IPS-18a (cell line): ENCODE results near the gene EFNB3.

Experiments used
- H3K27ac ChIP-seq: one replicate; pipeline ENCODE4 v1.5.1; 2013; ENCODE audit warnings: low read length
- H3K27me3 ChIP-seq: one replicate; pipeline ENCODE4 v1.6.1; 2013; ENCODE audit warnings: mild to moderate bottlenecking, low read length; ENCODE audit not compliant: control insufficient read depth, insufficient read depth
- H3K36me3 ChIP-seq: one replicate; pipeline ENCODE4 v1.6.1; 2013; ENCODE audit warnings: low read depth, low read length; ENCODE audit not compliant: control insufficient read depth
- H3K4me1 ChIP-seq: one replicate; pipeline ENCODE4 v1.6.1; 2013; ENCODE audit warnings: low read depth, low read length; ENCODE audit not compliant: control insufficient read depth
- H3K4me3 ChIP-seq: one replicate; pipeline ENCODE4 v1.5.1; 2013; ENCODE audit warnings: low read length
- H3K9ac ChIP-seq: one replicate; pipeline ENCODE4 v1.6.1; 2013; ENCODE audit warnings: mild to moderate bottlenecking, low read length, moderate library complexity
- H3K9me3 ChIP-seq: one replicate; pipeline ENCODE4 v1.6.1; 2013; ENCODE audit warnings: low read depth, low read length; ENCODE audit not compliant: control insufficient read depth

EFNB3 gene

GRCh38 chr17:7756968-7757367 lies 52.0 kb downstream of the EFNB3 start:
- Histone ChIP-seq H3K27me3 (no peaks in the 10 kb centered on the region), H3K4me1 (peaks cover 3% of the 10 kb centered on the region), H3K9me3 (no peaks in the 10 kb centered on the region), H3K4me3 (no peak overlapping the region), H3K27ac (no peak overlapping the region), H3K9ac (no peak overlapping the region), H3K36me3 (no peaks in the 10 kb centered on the region)
